ENCODE results near the gene UBR2. TPM values are rescaled to one million over a fixed set of nuclear protein-coding genes. Genes with fewer than 3 reads are reported as not detected.

UBR2 gene
- total RNA-seq, 2 experiments from 2014 or later: 27.4 to 27.7 TPM

DNA sequence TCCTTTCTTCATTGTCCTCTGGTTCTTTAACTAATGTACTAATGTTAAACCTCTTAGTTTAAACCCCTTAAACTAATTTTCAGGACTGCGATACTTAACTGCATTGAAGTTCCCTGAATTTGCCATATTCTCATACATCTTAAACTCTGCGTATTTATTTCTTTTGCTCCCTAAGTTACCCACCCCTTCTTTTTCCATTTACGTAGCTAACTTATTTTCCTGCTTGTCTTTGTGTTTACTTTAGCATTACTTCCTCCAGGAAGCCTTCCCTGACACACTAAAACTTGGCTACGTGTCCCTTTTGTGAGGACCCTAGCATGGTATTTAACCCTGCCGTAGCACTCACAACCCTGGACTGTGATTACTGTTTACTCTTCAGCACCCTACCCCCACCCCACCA is 79.0 kb downstream of the UBR2 start:
- no peaks in the 10 kb centered on the region for H3K9me3 Mint-ChIP-seq
- H3K27ac Mint-ChIP-seq: no peak overlapping the region
- ATAC-seq (ENCODE audit: poor library complexity) (no peak), DNase-seq (no peak)
- Histone ChIP-seq H3K36me3 (ENCODE audit: insufficient read depth, low read length) (peaks cover 88% of the 10 kb centered on the region), H3K4me1 (ENCODE audit: insufficient read depth, low read length) (no peaks in the 10 kb centered on the region), H3K27ac (ENCODE audit: low read depth in 1 of 2, low read length in 2 of 2) (no peak overlapping the region), H3K9me3 (ENCODE audit: control insufficient read depth in 1 of 2, insufficient read depth in 1 of 2, low read length in 2 of 2) (no peaks in the 10 kb centered on the region), H3K4me3 (ENCODE audit: low read length) (no peak overlapping the region), H3K27me3 (ENCODE audit: control insufficient read depth in 1 of 2, insufficient read depth in 2 of 2, low read length in 2 of 2) (no peaks in the 10 kb centered on the region)
- POLR2A ChIA-PET: no interaction called here
- intact Hi-C loops (cut with DNase I, micrococcal nuclease): no loop called here
- H3K4me1 Mint-ChIP-seq (ENCODE audit: low read depth): peaks cover 8% of the 10 kb centered on the region
- peaks cover 73% of the 10 kb centered on the region for H3K36me3 Mint-ChIP-seq (ENCODE audit: low read depth)
- no peaks in the 10 kb centered on the region for H3K27me3 Mint-ChIP-seq
- no peak overlapping the region for H3K4me3 Mint-ChIP-seq
- CTCF ChIA-PET: interaction anchor here (1.4 kb wide), 1 partner anchor 19 kb away, joined by 4 read pairs; no protein-coding TSS in a partner anchor
- TF ChIP-seq, protein P1, sequence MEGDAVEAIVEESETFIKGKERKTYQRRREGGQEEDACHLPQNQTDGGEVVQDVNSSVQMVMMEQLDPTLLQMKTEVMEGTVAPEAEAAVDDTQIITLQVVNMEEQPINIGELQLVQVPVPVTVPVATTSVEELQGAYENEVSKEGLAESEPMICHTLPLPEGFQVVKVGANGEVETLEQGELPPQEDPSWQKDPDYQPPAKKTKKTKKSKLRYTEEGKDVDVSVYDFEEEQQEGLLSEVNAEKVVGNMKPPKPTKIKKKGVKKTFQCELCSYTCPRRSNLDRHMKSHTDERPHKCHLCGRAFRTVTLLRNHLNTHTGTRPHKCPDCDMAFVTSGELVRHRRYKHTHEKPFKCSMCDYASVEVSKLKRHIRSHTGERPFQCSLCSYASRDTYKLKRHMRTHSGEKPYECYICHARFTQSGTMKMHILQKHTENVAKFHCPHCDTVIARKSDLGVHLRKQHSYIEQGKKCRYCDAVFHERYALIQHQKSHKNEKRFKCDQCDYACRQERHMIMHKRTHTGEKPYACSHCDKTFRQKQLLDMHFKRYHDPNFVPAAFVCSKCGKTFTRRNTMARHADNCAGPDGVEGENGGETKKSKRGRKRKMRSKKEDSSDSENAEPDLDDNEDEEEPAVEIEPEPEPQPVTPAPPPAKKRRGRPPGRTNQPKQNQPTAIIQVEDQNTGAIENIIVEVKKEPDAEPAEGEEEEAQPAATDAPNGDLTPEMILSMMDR (IDR thresholded peaks at IDR 0.05): no peak

DNA sequence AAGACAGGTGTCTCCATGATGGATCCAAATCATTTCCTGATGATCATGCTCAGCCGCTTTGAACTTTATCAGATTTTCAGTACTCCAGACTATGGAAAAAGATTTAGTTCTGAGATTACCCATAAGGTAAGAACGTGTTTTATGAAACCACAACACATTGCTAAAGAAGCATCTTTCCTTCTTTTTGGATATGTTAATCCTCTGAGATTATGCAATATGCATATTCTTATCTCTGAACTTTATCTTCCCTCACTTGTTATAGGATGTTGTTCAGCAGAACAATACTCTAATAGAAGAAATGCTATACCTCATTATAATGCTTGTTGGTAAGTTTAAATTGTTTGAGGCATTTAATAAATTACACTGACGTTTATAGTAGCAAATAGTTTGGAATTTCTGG is 80.4 kb downstream of the UBR2 start:
- Histone ChIP-seq H3K36me3 (ENCODE audit: insufficient read depth, low read length) (peaks cover 89% of the 10 kb centered on the region), H3K4me3 (ENCODE audit: low read length) (no peak overlapping the region), H3K27me3 (ENCODE audit: control insufficient read depth in 1 of 2, insufficient read depth in 2 of 2, low read length in 2 of 2) (no peaks in the 10 kb centered on the region), H3K9me3 (ENCODE audit: control insufficient read depth in 1 of 2, insufficient read depth in 1 of 2, low read length in 2 of 2) (no peaks in the 10 kb centered on the region), H3K4me1 (ENCODE audit: insufficient read depth, low read length) (no peaks in the 10 kb centered on the region), H3K27ac (ENCODE audit: low read depth in 1 of 2, low read length in 2 of 2) (no peak overlapping the region)
- DNase-seq: no peak
- Mint-ChIP-seq H3K36me3 (ENCODE audit: low read depth) (peaks cover 71% of the 10 kb centered on the region), H3K4me1 (ENCODE audit: low read depth) (no peaks in the 10 kb centered on the region), H3K9me3 (no peaks in the 10 kb centered on the region), H3K27me3 (no peaks in the 10 kb centered on the region), H3K27ac (no peak overlapping the region), H3K4me3 (no peak overlapping the region)
- ChIA-PET CTCF (no interaction called here), POLR2A (no interaction called here)
- TF ChIP-seq, protein P1 (IDR thresholded peaks at IDR 0.05): no peak
- intact Hi-C loops (cut with DNase I, micrococcal nuclease): no loop called here
- no peak for ATAC-seq (ENCODE audit: poor library complexity)

DNA sequence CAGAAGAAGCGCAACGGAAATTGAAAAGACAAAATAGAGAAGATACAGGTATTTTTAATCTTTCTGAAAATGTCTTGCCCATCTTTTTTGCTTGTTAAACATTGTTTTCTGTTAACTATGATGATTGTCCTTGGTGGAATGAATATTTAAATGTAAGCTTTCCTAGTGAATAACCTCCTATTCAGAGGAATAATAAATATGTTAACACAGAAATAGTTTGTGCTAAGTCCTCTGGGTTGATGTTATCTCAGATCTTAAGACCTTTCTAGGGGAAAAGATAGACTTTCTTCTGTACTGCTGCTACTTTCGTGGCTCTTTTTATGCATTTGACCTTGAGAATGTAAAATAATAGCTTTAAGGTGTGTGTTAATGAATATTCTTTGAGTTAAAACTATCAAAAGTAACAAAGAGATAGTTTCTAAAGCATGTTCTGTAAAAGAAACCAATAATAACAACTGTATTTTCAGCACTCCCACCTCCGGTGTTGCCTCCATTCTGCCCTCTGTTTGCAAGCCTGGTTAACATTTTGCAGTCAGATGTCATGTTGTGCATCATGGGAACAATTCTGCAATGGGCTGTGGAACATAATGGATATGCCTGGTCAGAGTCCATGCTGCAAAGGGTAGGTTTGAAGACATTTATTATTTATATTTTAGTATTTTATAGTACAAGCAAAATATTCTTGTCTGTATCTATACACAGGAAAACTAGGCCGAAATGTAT is 88.4 kb downstream of the UBR2 start:
- TF ChIP-seq, protein P1 (IDR thresholded peaks at IDR 0.05): no peak
- ATAC-seq (ENCODE audit: poor library complexity) (no peak), DNase-seq (no peak)
- Histone ChIP-seq H3K36me3 (ENCODE audit: insufficient read depth, low read length) (peaks cover 83% of the 10 kb centered on the region), H3K9me3 (ENCODE audit: control insufficient read depth in 1 of 2, insufficient read depth in 1 of 2, low read length in 2 of 2) (no peaks in the 10 kb centered on the region), H3K4me1 (ENCODE audit: insufficient read depth, low read length) (no peaks in the 10 kb centered on the region), H3K27me3 (ENCODE audit: control insufficient read depth in 1 of 2, insufficient read depth in 2 of 2, low read length in 2 of 2) (no peaks in the 10 kb centered on the region), H3K4me3 (ENCODE audit: low read length) (no peak overlapping the region), H3K27ac (ENCODE audit: low read depth in 1 of 2, low read length in 2 of 2) (no peak overlapping the region)
- POLR2A ChIA-PET: interaction anchor here (0.6 kb wide), 1 partner anchor 943 kb away, joined by 4 read pairs; no protein-coding TSS in a partner anchor
- no peak overlapping the region for H3K27ac Mint-ChIP-seq
- no peak overlapping the region for H3K4me3 Mint-ChIP-seq
- H3K36me3 Mint-ChIP-seq (ENCODE audit: low read depth): peaks cover 78% of the 10 kb centered on the region
- CTCF ChIA-PET: interaction anchor here (1.1 kb wide), 1 partner anchor 249 kb away, joined by 4 read pairs; no protein-coding TSS in a partner anchor
- intact Hi-C loops (cut with DNase I, micrococcal nuclease): no loop called here
- no peaks in the 10 kb centered on the region for H3K27me3 Mint-ChIP-seq
- H3K4me1 Mint-ChIP-seq (ENCODE audit: low read depth): no peaks in the 10 kb centered on the region
- no peaks in the 10 kb centered on the region for H3K9me3 Mint-ChIP-seq

All from CD4-positive, alpha-beta T cell (primary cell).